Measurements from ENCODE around the gene PLA2G10.
A peak's percentile ranks its signal among the peaks of the same experiment; 100 is the strongest.
"Not testable (repeated sequence)": the region's sequence is repeated elsewhere in the genome, so short reads cannot be mapped to it uniquely, and the experiment has no call there.

The PLA2G10 gene

DNA sequence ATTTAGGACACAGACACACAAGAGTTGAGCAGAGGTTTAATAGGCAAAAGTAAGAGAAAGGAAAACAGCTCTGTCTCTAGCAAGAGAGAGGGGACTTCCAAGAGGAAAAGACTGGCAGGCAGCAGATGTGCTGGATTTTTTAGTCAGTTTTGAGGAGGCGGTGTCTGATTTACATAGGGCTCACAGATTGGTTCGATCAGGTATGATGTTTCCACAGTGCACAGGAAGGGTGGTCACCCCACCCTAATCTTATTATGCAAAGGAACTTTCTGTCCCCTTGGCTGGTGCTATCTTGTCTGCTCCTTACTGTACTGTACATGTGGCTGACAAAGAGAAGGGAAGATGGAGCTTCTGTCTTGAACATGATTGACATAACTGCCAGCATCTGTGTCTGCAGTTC lies 36.0 kb downstream of the PLA2G10 start:
- no peak for DNase-seq

- DNase-seq: no peak
Observed at GRCh38 chr16:14652726-14653125, 41.4 kb downstream of the PLA2G10 start.

DNA sequence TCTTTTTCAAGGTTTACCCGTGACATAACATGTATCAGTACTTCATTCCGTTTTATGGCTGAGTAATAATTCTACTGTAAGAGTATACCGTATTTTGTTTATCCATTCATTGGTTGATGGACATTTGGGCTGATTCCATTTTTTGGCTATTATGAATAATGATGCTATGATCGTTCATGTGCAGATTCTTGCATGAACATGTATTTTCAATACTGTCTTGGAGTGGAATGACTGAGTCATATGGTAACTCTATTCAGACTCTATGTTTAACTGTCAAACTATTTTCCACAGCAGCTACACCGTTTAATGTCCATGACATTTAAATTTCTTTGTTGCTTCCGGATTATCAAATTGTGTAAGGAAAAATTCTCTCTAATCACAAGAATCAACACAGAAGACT lies 43.5 kb downstream of the PLA2G10 start:
- no peak for DNase-seq

- no peak for DNase-seq
Observed at GRCh38 chr16:14649816-14650215, 44.3 kb downstream of the PLA2G10 start.

DNA sequence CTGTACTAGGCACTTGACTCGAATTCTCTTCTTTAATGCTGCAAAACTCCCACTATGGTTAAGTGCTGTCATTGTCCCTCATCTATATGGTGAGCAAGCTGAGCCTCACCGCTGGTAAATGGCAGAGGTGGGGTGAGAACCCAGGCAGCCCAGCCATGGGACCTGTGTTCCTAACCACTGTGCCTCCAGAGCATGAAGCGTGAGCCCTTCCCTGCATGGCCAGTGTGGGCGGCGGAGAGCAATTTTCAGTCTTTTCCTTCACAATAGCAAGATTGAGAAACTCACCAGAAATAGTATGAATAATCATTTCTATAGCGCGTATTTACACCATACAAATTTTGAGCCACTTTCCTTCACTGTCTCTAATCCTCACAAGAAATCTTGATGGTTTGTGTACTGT lies 52.2 kb downstream of the PLA2G10 start:
- DNase-seq: peak; percentile 41

DNA sequence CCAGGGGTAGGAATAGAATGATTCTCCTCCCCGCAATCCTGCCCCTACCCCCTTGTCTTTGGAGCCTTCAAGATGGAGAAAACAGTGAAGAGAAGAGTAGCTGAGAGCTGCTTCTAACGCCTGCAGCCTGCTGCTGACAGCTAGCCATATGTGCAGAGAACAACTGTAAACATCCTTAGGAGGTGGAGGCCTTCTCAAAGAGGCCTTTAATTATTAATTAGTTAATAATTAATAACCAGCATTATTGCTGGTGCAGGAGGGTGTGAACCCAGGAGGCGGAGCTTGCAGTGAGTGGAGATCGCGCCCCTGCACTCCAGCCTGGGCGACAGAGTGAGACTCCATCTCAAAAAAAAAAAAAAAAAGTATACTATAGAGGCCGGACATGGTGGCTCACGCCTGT lies 52.9 kb downstream of the PLA2G10 start:
- DNase-seq: no peak

DNA sequence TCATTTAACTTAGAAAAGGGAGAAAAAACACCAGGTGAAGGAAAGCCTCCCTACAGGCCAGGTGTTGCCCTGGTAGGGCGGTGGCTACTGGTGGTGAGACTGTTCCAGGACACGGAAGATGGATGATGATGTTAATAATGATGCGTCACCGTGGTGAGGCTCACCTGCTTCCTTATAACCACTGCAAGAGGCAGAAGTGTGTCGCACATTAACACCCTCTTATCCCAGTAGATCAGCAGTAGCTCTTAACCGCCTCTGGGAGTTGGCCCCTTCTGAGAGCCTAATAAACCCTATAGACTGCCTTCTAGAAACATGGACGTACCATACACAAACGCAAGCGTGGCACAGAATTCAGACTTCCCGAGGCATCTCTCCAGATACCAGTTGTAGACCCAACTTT lies 53.6 kb downstream of the PLA2G10 start:
- no peak for DNase-seq

DNA sequence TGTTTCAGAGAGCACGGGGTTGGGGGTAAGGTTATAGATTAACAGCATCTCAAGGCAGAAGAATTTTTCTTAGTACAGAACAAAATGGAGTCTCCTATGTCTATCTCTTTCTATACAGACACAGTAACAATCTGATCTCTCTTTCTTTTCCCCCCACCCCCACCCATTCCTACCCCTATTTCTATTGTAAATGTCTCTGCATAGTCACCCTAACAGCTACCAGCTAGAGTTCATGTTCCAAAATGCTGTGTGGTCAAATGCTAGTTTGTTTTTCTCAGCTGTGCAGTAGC lies 57.2 kb downstream of the PLA2G10 start:
- not testable (repeated sequence) for DNase-seq

DNA sequence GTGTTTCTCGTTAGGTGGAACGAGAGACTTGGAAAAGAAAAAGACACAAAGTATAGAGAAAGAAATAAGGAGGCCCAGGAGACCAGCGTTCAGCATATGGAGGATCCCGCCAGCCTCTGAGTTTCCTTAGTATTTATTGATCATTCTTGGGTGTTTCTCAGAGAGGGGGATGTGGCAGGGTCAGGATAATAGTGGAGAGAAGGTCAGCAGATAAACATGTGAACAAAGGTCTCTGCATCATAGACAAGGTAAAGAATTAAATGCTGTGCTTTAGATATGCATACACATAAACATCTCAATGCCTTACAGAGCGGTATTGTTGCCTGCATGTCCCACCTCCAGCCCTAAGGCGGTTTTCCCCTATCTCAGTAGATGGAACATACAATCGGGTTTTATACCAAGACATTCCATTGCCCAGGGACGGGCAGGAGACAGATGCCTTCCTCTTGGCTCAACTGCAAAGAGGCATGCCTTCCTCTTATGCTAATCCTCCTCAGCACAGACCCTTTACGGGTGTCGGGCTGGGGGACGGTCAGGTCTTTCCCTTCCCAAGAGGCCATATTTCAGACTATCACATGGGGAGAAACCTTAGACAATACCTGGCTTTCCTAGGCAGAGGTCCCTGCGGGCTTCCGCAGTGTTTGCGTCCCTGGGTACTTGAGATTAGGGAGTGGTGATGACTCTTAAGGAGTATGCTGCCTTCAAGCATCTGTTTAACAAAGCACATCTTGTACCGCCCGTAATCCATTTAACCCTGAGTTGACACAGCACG lies 57.7 kb downstream of the PLA2G10 start:
- DNase-seq: not testable (repeated sequence)

DNA sequence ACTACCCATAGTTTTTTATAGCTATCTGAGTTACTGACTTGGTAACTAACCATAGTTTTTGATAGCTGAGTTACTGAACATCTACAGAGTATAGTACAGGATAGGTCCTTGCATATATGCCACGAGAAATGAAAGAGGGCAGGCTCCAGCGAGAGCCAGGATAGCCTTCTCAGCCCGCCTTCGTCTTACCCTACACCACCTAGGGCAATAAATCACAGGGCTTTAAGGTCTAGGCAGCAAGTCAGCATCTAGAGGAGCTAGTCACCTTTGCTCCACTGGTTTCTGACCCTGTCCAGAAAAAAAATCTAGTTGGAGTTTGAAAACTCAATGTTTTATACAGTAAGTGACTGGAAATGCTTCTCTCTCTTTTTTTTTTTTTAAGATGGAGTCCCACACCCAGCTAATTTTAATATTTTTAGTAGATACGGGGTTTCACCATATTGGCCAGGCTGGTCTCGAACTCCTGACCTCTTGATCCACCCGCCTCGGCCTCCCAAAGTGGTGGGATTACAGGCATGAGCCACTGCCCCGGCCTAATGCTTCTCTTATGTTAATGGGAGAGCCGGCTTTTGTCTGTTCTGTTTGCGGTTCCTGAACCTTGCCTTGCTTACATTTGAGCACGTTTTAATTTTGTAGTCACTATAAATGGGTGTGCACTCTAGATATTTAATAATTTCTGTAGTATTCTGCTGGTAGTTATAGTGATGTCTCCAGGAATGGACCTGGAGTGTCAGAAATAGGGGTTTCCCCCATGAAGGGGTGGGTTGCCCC lies 58.5 kb downstream of the PLA2G10 start:
- no peak for DNase-seq

GRCh38 chr16:14634389-14634725 lies 59.8 kb downstream of the PLA2G10 start:
- DNase-seq: no peak

DNA sequence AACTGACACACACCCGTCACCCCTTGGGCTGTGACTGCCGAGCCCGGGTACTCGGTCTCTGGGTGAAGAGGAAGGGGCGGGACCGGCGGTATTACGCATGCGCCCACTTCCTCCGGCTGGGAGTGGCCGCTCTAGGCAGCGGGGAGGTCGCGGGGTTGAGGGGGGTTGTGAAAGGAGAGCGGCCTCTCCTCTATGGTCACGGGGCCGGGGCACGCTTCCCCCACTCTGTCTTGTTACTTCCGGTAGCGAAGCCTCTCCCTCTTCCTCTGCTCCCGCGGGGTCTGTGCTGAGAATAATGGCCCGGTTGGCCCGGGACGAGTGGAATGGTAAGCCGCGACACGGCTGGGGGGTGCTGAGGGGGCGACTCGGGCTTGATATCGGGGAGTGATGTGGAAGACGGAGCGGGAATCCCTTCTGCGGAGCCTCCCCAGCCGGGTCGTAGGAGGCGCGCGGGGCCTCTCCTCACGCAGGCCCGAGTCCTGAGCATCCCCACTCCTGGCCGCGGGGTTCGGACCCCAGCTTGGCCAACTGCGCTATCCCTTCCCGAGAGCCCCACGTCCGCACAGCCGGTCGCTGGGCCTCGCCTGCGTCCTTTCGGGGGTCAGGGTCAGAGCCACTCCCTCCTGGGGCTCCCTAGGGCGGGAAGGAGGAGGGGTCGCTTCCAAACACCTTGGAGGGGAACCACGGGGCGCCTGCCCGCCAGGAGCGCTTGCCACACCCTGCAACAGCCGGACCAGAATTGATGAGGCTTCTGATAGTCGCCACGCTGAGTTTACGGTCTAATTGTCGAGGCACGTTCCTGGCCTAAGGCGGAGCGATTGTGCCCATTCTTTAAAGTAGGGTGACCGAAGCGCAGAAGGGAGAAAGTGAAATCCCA lies 61.2 kb downstream of the PLA2G10 start, which contains the start of gene BFAR:
BFAR (plus strand) TSS at position 259 of the 877 bp plus-strand sequence. CDS start 11,396 bp downstream, outside the sequence.
- peak; percentile 99 for DNase-seq

DNA sequence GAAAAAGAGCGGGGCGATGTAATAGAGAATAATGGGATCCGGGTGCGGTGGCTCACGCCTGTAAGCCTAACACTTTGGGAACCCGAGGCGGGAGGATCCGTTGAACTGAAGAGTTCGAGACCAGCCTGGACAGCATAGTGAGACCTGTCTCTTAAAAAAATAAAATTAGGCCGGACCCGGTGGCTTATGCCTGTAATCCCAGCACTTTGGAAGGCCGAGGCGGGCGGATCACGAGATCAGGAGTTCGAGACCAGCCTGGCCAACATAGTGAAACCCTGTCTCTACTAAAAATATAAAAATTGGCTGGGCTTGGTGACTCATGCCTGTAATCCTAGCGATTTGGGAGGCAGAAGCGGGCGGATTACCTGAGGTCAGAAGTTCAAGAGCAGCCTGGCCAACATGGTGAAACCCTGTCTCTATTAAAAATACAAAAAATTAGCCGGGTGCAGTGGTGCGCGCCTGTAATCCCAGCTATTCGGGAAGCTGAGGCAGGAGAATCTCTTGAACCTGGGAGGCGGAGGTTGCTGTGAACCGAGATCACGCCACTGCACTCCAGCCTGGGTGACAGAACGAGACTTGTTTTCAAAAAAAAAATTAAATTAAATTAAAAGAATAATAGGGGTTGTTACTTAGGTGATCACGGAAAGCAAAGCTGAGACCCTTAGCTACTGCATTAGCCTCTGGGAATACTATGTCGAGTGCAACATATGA lies 63.3 kb downstream of the PLA2G10 start:
- DNase-seq: peak; percentile 28

- peak; percentile 99 for DNase-seq
Observed at GRCh38 chr16:14629919-14630619, 64.0 kb downstream of the PLA2G10 start, which contains the start of gene PARN. TSS of gene PARN (minus strand) at chr16:14630260. CDS start at chr16:14630125, 135 bp downstream.

DNA sequence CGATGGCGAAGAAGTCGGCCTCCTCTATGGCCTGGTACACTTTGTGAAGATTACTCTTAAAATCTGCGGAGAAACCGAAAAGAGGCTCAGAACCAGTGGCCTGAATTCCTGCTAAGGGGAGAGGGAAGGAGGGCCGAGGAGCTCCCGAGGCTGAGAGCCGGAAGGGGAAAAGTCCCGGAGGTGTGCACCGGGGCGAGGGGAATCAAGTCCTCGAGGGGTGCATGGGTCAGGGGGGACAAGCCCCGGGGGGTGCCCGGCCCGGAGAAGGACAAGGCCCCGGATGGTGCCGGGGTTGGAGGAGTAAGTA lies 64.5 kb downstream of the PLA2G10 start:
- no peak for DNase-seq

DNA sequence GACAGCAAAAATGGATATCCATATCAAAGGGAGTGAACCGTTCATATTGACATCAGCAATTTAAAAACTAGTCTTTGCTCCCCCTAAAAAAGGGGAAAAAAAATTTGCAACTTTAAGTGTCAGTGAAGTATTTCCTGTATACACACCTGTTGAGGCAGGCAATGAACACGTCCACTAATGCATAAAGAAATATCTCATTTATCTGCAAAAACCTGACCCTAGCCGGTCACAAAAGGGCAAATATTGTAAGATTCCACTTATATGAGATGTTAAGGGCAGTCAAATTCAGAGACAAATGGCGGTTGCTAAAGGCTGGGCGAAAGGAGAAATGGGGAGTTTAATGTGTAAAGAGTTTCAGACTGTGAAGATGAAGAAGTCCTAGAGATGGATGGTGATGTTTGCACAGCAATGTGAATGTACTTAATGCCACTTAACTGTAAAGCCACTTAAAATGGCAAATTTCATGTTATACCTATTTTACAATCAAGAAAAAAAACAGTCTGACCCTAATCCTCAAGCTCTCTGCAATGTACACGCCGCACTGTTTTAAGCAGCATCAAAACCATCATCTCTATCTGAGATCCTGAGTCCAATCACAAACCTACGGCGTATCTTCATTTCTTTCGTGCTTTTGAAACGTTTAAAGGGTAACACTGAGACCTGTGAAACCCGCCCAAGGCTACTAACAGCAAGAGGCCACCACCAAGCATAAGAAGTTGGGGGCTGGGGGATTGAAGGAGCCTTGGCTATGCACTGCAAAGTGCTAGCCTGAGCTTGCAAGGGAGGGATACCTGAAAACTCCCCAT lies 65.1 kb downstream of the PLA2G10 start:
- DNase-seq: peak; percentile 36

DNA sequence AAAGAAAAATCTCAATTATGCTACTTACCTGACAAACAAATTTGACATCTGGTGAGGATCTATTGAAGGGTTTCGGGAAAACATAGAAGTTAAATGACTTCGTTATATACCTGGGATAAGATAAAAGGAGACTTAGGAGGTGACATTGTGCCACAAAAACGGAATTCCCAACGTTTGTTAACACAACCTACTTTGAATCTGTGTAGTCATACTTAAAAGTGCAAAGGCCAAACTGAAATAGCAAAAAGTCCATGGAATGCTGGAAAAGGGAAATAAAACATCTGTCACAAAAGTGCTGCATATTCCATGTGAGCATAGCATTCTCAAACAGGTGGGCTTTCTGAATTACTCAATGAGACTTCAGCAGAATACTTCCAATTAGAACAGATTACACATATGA lies 67.0 kb downstream of the PLA2G10 start:
- DNase-seq: no peak
